ENCODE results near the gene NFE2L1.

Gene NFE2L1

GRCh38 chr17:48037036-48037837 is 10.9 kb upstream of the NFE2L1 start, which contains the start of gene COPZ2:
TSS of gene COPZ2 (minus strand) at chr17:48037797. CDS start at chr17:48037777, 20 bp downstream.
- no peaks in the 10 kb centered on the region for H3K27me3 ChIP-seq (ENCODE audit: control insufficient read depth, insufficient read depth, low read length)
- peak within 1 kb of the TSS; percentile 98 for H3K4me2 ChIP-seq (ENCODE audit: low read length)
- peaks cover 4% of the 10 kb centered on the region for H3K4me1 ChIP-seq
- TF ChIP-seq CTCF (IDR thresholded peaks at IDR 0.05), result peak; percentile 83
- H2AFZ ChIP-seq, result peak within 1 kb of the TSS; percentile 99
- H3K79me2 ChIP-seq, result no peaks in the 10 kb centered on the region
- no peaks in the 10 kb centered on the region for H3K36me3 ChIP-seq (ENCODE audit: control insufficient read depth, insufficient read depth, low read length)
- H3K4me3 ChIP-seq (ENCODE audit: low read depth, low read length), result peak within 1 kb of the TSS; percentile 67
- peak within 1 kb of the TSS; percentile 63 for H3K9ac ChIP-seq
- H3K9me3 ChIP-seq (ENCODE audit: control insufficient read depth, low read length), result no peaks in the 10 kb centered on the region
- H3K27ac ChIP-seq, result peak within 1 kb of the TSS; percentile 76

- H3K79me2 ChIP-seq, result no peaks in the 10 kb centered on the region
- no peak overlapping the region for H3K9ac ChIP-seq
- H3K36me3 ChIP-seq (ENCODE audit: control insufficient read depth, insufficient read depth, low read length), result no peaks in the 10 kb centered on the region
- peak overlapping the region; percentile 45 for H3K4me2 ChIP-seq (ENCODE audit: low read length)
- H2AFZ ChIP-seq, result peak overlapping the region; percentile 99
- peaks cover 4% of the 10 kb centered on the region for H3K4me1 ChIP-seq
- no peaks in the 10 kb centered on the region for H3K27me3 ChIP-seq (ENCODE audit: control insufficient read depth, insufficient read depth, low read length)
- TF ChIP-seq CTCF (IDR thresholded peaks at IDR 0.05), result no peak
- H3K27ac ChIP-seq, result peak overlapping the region; percentile 20
- H3K4me3 ChIP-seq (ENCODE audit: low read depth, low read length), result no peak overlapping the region
- no peaks in the 10 kb centered on the region for H3K9me3 ChIP-seq (ENCODE audit: control insufficient read depth, low read length)
Observed at GRCh38 chr17:48037838-48038323, 10.3 kb upstream of the NFE2L1 start.

GRCh38 chr17:48038687-48039086 is 9.5 kb upstream of the NFE2L1 start:
- H3K9me3 ChIP-seq (ENCODE audit: control insufficient read depth, low read length), result no peaks in the 10 kb centered on the region
- no peak overlapping the region for H3K27ac ChIP-seq
- H3K36me3 ChIP-seq (ENCODE audit: control insufficient read depth, insufficient read depth, low read length), result no peaks in the 10 kb centered on the region
- H3K4me3 ChIP-seq (ENCODE audit: low read depth, low read length), result no peak overlapping the region
- H3K4me2 ChIP-seq (ENCODE audit: low read length), result no peak overlapping the region
- H3K4me1 ChIP-seq, result peaks cover 4% of the 10 kb centered on the region
- no peaks in the 10 kb centered on the region for H3K79me2 ChIP-seq
- TF ChIP-seq CTCF (IDR thresholded peaks at IDR 0.05), result no peak
- no peak overlapping the region for H3K9ac ChIP-seq
- no peaks in the 10 kb centered on the region for H3K27me3 ChIP-seq (ENCODE audit: control insufficient read depth, insufficient read depth, low read length)
- no peak overlapping the region for H2AFZ ChIP-seq

- Histone ChIP-seq H3K36me3 (ENCODE audit: control insufficient read depth, insufficient read depth, low read length) (no peaks in the 10 kb centered on the region), H3K4me2 (ENCODE audit: low read length) (no peak overlapping the region), H3K4me3 (ENCODE audit: low read depth, low read length) (no peak overlapping the region), H3K27ac (no peak overlapping the region), H3K27me3 (ENCODE audit: control insufficient read depth, insufficient read depth, low read length) (no peaks in the 10 kb centered on the region), H3K9ac (no peak overlapping the region), H2AFZ (no peak overlapping the region), H3K4me1 (peaks cover 4% of the 10 kb centered on the region), H3K9me3 (ENCODE audit: control insufficient read depth, low read length) (no peaks in the 10 kb centered on the region), H3K79me2 (no peaks in the 10 kb centered on the region)
- TF ChIP-seq CTCF (IDR thresholded peaks at IDR 0.05), result no peak
Observed at GRCh38 chr17:48043176-48043575, 5.0 kb upstream of the NFE2L1 start.
